BE2C (cell line): Measurements from ENCODE around the gene SMAD3.

Experiments
- DNase-seq: peaks from one replicate; pipeline ENCODE4 v3.0.0-alpha.2; 2020
- H3K27me3 ChIP-seq: fragments of 250-450 bp; sonication (Bioruptor Pico); 2 replicates; pipeline ENCODE4 v1.5.1; 2020; ENCODE audit warnings: mild to moderate bottlenecking
- H3K36me3 ChIP-seq: fragments of 250-450 bp; sonication (Bioruptor Pico); 2 replicates; pipeline ENCODE4 v1.5.1; 2020; ENCODE audit warnings: mild to moderate bottlenecking
- H3K4me1 ChIP-seq: fragments of 250-450 bp; sonication (Bioruptor Pico); 2 replicates; pipeline ENCODE4 v1.5.1; 2020
- H3K4me3 ChIP-seq: 2 replicates; pipeline ENCODE4 v1.5.1; 2011; ENCODE audit warnings: low read depth, low read length
- H3K9me3 ChIP-seq: fragments of 250-450 bp; sonication (Bioruptor Pico); 2 replicates; pipeline ENCODE4 v1.5.1; 2020
- TF ChIP-seq, protein P1 (sequence below): IDR thresholded peaks from 2 replicates; pipeline ENCODE4 v1.5.1; 2012; ENCODE audit warnings: mild to moderate bottlenecking, low read depth, low read length

Gene SMAD3

DNA sequence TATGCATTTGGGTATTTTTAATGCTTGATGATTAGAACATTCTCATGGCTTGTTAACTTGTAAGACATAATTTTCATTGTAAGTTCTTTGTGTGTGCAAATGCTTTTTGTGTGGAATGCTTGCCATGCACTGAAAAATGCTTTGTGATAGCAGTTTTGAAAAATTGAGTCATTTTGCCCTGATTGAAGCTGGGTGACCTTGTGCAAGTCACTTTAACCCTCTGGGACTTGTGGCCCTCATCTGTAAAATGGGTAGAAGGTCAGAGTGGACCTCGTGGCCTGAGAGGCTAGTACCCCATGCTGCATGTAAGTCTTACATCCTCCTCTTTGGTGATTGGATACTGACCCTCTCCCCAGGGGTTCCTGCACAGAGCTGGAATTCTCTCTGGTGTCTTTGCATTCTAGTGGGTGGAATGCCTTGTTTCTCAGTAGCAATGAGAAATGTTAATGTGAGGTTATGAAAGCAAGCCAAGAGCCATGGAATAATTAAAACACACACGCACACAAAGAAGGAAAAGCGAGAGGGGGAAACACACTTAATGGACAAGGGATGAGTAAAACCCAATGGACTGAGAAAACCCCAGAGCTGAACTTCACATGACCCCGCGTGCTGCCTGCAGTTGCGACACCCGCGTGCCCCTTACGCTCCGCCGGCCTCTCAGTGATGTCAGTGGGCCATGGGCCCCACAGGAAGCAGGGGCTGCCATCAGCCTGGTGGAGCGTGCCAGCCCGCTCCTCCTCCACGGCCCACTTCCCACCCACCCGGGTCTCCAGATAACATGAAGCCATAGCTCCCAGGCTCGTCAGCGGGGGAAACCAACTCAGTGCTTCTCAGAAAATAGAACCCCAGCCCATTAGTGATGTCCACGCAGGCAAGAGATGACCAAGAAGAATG lies 44.0 kb downstream of the SMAD3 start:
- no peaks in the 10 kb centered on the region for H3K36me3 ChIP-seq
- no peak overlapping the region for H3K4me3 ChIP-seq
- no peaks in the 10 kb centered on the region for H3K27me3 ChIP-seq
- DNase-seq: no peak
- no peaks in the 10 kb centered on the region for H3K4me1 ChIP-seq
- TF ChIP-seq, protein P1, sequence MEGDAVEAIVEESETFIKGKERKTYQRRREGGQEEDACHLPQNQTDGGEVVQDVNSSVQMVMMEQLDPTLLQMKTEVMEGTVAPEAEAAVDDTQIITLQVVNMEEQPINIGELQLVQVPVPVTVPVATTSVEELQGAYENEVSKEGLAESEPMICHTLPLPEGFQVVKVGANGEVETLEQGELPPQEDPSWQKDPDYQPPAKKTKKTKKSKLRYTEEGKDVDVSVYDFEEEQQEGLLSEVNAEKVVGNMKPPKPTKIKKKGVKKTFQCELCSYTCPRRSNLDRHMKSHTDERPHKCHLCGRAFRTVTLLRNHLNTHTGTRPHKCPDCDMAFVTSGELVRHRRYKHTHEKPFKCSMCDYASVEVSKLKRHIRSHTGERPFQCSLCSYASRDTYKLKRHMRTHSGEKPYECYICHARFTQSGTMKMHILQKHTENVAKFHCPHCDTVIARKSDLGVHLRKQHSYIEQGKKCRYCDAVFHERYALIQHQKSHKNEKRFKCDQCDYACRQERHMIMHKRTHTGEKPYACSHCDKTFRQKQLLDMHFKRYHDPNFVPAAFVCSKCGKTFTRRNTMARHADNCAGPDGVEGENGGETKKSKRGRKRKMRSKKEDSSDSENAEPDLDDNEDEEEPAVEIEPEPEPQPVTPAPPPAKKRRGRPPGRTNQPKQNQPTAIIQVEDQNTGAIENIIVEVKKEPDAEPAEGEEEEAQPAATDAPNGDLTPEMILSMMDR: no peak
- no peaks in the 10 kb centered on the region; the same call in 1 of the 2 replicates for H3K9me3 ChIP-seq

DNA sequence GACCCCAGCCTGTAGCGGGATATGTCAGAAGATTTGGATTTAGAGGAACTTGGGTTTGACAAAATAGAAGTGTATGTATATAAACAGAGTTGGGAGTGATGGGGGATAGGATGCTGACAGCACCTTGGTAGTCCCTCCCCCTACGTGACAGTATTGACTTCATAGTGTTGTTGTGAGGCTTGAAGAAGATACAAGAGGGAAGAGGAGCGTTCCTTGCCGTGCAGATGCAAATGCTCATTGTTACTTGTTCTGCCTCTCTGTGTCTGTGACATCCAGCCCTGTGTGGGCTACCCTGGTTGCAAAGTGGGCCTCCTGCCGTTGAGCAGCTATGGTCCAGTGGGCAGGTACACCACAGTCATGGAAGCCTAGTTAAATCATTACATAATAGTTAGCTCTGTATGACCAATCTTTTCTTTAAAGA lies 45.0 kb downstream of the SMAD3 start:
- TF ChIP-seq, protein P1: no peak
- Histone ChIP-seq H3K9me3 (no peaks in the 10 kb centered on the region; the same call in 1 of the 2 replicates), H3K27me3 (no peaks in the 10 kb centered on the region), H3K36me3 (no peaks in the 10 kb centered on the region), H3K4me3 (no peak overlapping the region), H3K4me1 (no peaks in the 10 kb centered on the region)
- no peak for DNase-seq

DNA sequence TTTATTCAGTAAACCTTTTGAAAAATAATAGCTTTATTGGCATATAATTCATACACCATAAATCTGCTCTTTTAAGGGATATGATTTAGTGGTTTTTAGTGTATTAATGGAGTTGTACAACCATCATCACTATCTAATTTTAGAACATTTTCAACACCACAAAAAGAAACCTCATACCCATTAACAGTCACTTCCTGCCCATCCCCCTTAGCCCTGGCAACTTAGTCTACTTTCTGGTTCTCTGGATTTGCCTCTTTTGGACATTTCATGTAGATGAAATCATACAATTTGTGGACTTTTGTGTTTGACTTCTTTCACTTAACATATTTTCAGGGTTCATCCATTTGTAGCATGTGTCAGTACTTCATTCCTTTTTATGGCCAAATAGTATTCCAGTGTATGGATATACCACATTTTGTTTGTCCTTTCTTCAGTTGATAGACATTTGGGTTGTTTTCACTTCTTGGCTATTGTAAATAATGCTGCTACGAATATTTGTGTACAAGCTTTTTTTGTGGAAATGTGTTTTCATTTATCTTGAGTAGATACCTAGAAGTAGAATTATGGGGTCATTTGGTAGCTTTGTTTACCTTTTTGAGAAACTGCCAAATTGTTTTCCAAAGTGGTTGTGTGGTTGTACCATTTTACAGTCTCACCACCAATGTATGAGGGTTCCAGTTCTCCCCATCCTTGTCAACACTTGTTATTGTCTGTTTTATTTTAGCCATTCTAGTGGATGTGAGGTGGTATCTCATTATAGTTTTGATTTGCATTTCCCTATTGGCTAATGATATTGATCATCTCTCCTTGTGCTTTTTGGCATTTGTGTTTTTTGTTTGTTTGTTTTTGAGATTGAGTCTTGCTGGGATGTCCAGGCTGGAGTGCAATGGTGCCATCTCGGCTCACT lies 45.8 kb downstream of the SMAD3 start:
- Histone ChIP-seq H3K4me3 (no peak overlapping the region), H3K4me1 (no peaks in the 10 kb centered on the region), H3K27me3 (no peaks in the 10 kb centered on the region), H3K9me3 (no peaks in the 10 kb centered on the region; the same call in 1 of the 2 replicates), H3K36me3 (no peaks in the 10 kb centered on the region)
- no peak for DNase-seq
- TF ChIP-seq, protein P1: no peak

DNA sequence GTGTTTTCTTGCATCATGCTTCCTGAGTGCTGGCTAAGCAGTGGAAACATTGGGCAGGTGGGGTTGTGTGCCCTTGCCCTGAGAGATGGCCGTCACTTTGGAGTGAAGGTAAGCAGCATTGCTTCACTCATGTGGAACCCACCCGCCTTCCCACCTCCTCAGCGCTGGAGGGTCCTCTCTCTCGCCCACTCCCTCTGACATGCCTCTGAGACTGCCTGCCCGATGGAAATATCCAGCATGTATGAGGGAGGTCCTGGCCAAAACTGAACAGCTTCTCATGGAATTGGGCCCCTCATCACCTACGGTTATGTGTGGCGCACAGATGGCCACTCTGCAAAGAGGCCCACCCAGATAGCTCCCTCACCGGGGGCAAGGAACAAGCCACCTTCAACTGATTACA lies 48.6 kb downstream of the SMAD3 start:
- H3K9me3 ChIP-seq: no peaks in the 10 kb centered on the region; the same call in 1 of the 2 replicates
- H3K4me1 ChIP-seq: no peaks in the 10 kb centered on the region
- H3K27me3 ChIP-seq: no peaks in the 10 kb centered on the region
- no peaks in the 10 kb centered on the region for H3K36me3 ChIP-seq
- TF ChIP-seq, protein P1: no peak
- DNase-seq: no peak
- no peak overlapping the region for H3K4me3 ChIP-seq

DNA sequence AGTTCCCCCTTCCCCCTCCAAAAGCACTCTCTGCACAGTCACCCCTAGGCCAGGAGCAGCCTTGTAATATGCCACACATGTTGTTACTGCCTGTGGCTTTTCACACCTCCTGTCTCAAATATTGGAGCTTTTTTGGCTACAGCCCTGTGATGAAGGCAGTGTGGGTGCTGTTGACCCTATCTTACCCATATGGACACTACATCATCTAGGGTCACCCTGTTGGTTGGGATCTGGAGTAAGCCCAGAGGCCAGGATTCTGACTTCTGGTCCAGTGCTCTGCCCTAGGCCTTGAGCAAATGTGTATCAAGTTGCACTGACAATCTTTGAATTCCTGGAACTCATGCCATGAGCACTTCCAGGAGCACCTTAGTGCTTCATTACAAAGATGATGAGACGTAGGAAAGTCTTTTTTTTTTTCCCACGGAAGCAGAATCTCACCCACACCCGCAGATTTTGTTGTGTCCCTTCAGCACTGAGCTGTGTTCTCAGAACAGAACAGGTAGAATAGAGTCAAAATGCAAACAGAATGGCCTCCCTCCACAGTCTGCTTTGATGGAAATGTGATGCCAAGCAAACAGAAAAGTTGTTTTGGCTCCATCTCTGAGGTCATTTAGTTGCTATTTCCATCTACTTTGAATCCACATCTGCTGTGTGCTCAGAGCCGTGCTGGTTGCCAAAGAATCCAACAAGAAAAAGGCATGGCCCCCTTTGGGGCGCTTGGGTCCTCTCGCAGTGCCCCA lies 49.6 kb downstream of the SMAD3 start:
- no peak overlapping the region for H3K4me3 ChIP-seq
- no peaks in the 10 kb centered on the region; the same call in 1 of the 2 replicates for H3K9me3 ChIP-seq
- no peak for DNase-seq
- no peaks in the 10 kb centered on the region for H3K4me1 ChIP-seq
- no peaks in the 10 kb centered on the region for H3K36me3 ChIP-seq
- TF ChIP-seq, protein P1: no peak
- no peaks in the 10 kb centered on the region for H3K27me3 ChIP-seq
